GM12878 (cell line): Measurements from ENCODE around the gene MCM3AP. TPM values are rescaled to one million over a fixed set of nuclear protein-coding genes. Genes with fewer than 3 reads are reported as not detected.

Source experiments
- ATAC-seq: fragments of 200-7000 bp; cut with Tn5 transposase; 3 replicates; pipeline ENCODE4 v1.9.1; 2020; ENCODE audit warnings: mild to moderate bottlenecking, moderate library complexity
- BruUV-seq: library from RNA; stranded (reverse); fragments of 400-500 nt; replicated peaks from 2 replicates; lab custom pipeline; 2021; lab: Mats Ljungman, UMichigan
- CTCF ChIA-PET: fragments of 300-600 bp; sonication (Branson Sonifier 250); formaldehyde crosslinking; extraction: SDS; loops from one replicate; lab custom pipeline; 2021; ENCODE audit warnings: inconsistent platforms; lab: Yijun Ruan, JAX
- POLR2A ChIA-PET: fragments of 350-600 bp; formaldehyde crosslinking; extraction: SDS; loops from one replicate; lab custom pipeline; 2021; ENCODE audit warnings: inconsistent platforms; lab: Charles Lee
- RAD21 ChIA-PET: fragments of 300-600 bp; sonication (Branson Sonifier 250); formaldehyde crosslinking; loops from one replicate; lab custom pipeline; 2023; ENCODE audit warnings: antibody characterized with exemption; ENCODE audit not compliant: unreplicated experiment; lab: Charles Lee
- SMC1A ChIA-PET: fragments of 300-600 bp; sonication (Branson Sonifier 250); formaldehyde crosslinking; loops from one replicate; lab custom pipeline; 2023; ENCODE audit not compliant: unreplicated experiment, uncharacterized antibody; lab: Charles Lee
- DNase-seq: peaks from one replicate; pipeline ENCODE4 v3.0.0-alpha.2; 2011; ENCODE audit warnings: low read depth, low spot score
- FAIRE-seq: peaks from 3 replicates; lab custom pipeline; 2011; peaks lifted over from hg19 to GRCh38; lab: Jason Lieb, UNC
- H2AFZ ChIP-seq: 2 replicates; pipeline ENCODE4 v1.6.0; 2011; ENCODE audit warnings: low read depth, low read length, control low read depth; ENCODE audit not compliant: control insufficient read depth
- H3K27ac ChIP-seq: 2 replicates; pipeline ENCODE4 v1.5.1; 2011; ENCODE audit warnings: control low read depth; ENCODE audit not compliant: control insufficient read depth, insufficient read depth
- H3K27me3 ChIP-seq, 2 experiments: replicated peaks in 1 of 2; 2 replicates each; pipeline versions ENCODE4 v1.6.0 to v1.6.1; 2011; ENCODE audit warnings: low read length in 1 of 2; ENCODE audit not compliant: control insufficient read depth in 2 of 2, insufficient read depth in 2 of 2
- H3K36me3 ChIP-seq, 2 experiments: 2 replicates each; pipeline ENCODE4 v1.5.1; 2011; ENCODE audit warnings: low read length in 1 of 2; ENCODE audit not compliant: control insufficient read depth in 2 of 2, insufficient read depth in 2 of 2
- H3K4me1 ChIP-seq: 2 replicates; pipeline ENCODE4 v1.6.1; 2011; ENCODE audit warnings: mild to moderate bottlenecking, low read length, moderate library complexity, mixed read lengths; ENCODE audit not compliant: control insufficient read depth, insufficient read depth
- H3K4me2 ChIP-seq: 2 replicates; pipeline ENCODE4 v1.6.0; 2011; ENCODE audit warnings: control low read depth; ENCODE audit not compliant: control insufficient read depth, insufficient read depth
- H3K4me3 ChIP-seq: fragments of 200-600 bp; sonication (generic); 2 replicates; pipeline ENCODE4 v1.5.1; 2016
- H3K79me2 ChIP-seq: 2 replicates; pipeline ENCODE4 v1.6.0; 2011; ENCODE audit warnings: low read length; ENCODE audit not compliant: control insufficient read depth, insufficient read depth
- H3K9ac ChIP-seq: 2 replicates; pipeline ENCODE4 v1.8.0; 2011; ENCODE audit warnings: low read length, control low read depth, mixed read lengths; ENCODE audit not compliant: control insufficient read depth, insufficient read depth
- H3K9me3 ChIP-seq: replicated peaks from 3 replicates; pipeline ENCODE4 v1.5.1; 2011; ENCODE audit warnings: mild to moderate bottlenecking, low read length; ENCODE audit not compliant: control insufficient read depth, insufficient read depth
- H4K20me1 ChIP-seq: 2 replicates; pipeline ENCODE4 v1.6.0; 2011; ENCODE audit not compliant: control insufficient read depth, insufficient read depth
- CHD4 ChIP-seq: fragments of 200-600 bp; sonication (generic); IDR thresholded peaks from 2 replicates; pipeline ENCODE4 v1.6.1; 2016; ENCODE audit warnings: mild to moderate bottlenecking
- FOS ChIP-seq: IDR thresholded peaks from 3 replicates; pipeline ENCODE4 v1.6.1; 2011; ENCODE audit warnings: borderline replicate concordance; ENCODE audit not compliant: insufficient read length; ENCODE audit errors: extremely low read depth
- HDGF ChIP-seq: fragments of 450-650 bp; IDR thresholded peaks from 2 replicates; pipeline ENCODE4 v1.6.1; 2016; ENCODE audit warnings: antibody characterized with exemption
- MYB ChIP-seq: fragments of 150-350 bp; IDR thresholded peaks from 2 replicates; pipeline ENCODE4 v1.6.1; 2014; ENCODE audit warnings: mild to moderate bottlenecking, low read depth, low read length, borderline replicate concordance
- NR2C2 ChIP-seq: IDR thresholded peaks from 2 replicates; pipeline ENCODE4 v1.6.1; 2011; ENCODE audit warnings: borderline replicate concordance, low read depth; ENCODE audit not compliant: control insufficient read depth, insufficient read length
- RELB ChIP-seq: fragments of 450-650 bp; IDR thresholded peaks from 2 replicates; pipeline ENCODE4 v1.6.1; 2017; ENCODE audit warnings: low read depth, mild to moderate bottlenecking, moderate library complexity
- RUNX3 ChIP-seq: IDR thresholded peaks from 2 replicates; pipeline ENCODE4 v1.6.1; 2012; ENCODE audit warnings: low read length, inconsistent platforms
- SKIL ChIP-seq: fragments of 450-650 bp; IDR thresholded peaks from 2 replicates; pipeline ENCODE4 v1.6.1; 2017; ENCODE audit warnings: mild to moderate bottlenecking, low read depth, inconsistent platforms; ENCODE audit not compliant: poor library complexity, severe bottlenecking
- SMAD5 ChIP-seq: IDR thresholded peaks from 2 replicates; pipeline ENCODE4 v1.6.1; 2016; ENCODE audit warnings: antibody characterized with exemption, low read depth
- STAT3 ChIP-seq: IDR thresholded peaks from 2 replicates; pipeline ENCODE4 v1.6.1; 2011; ENCODE audit warnings: low read depth, low read length, improper control_type of control experiment
- TCF3 ChIP-seq: IDR thresholded peaks from 2 replicates; pipeline ENCODE4 v1.6.1; 2012; ENCODE audit warnings: low read depth, mild to moderate bottlenecking, low read length, borderline replicate concordance; ENCODE audit not compliant: insufficient read depth
- YBX1 ChIP-seq: fragments of 450-650 bp; IDR thresholded peaks from 2 replicates; pipeline ENCODE4 v1.6.1; 2016; ENCODE audit warnings: antibody characterized with exemption
- WGBS: methylation state at CpG from one replicate; pipeline ENCODE4 v1.1.6; 2016; ENCODE audit warnings: low lambda C conversion rate; ENCODE audit not compliant: insufficient replicate concordance, insufficient coverage; ENCODE audit errors: missing lambda C conversion rate; 5-methylcytosine and 5-hydroxymethylcytosine counted together
- in situ Hi-C: fragments of 300-500 bp; cut with MboI; formaldehyde crosslinking; loops from 9 replicates; pipeline ENCODE4 v1.14.3; 2018; ENCODE audit warnings: mixed read lengths
- intact Hi-C: fragments of 100-400 bp; cut with micrococcal nuclease; formaldehyde crosslinking; loops from one replicate; pipeline ENCODE4 v1.14.2; 2022; ENCODE audit not compliant: unreplicated experiment
- polyA plus RNA-seq, 11 experiments: library from polyadenylated mRNA; depleted of rRNA in 4 of 11; unstranded in 6 of 11; stranded (reverse) in 5 of 11; fragments of >200 nt; fragmentation: Nextera tagmentation in 4 of 11; fragmentation: Illumina TruSeq in 1 of 11; extraction: Ambion mirVana in 4 of 11; extraction: Trizol in 1 of 11; gene quantifications; 1 replicate in 1 of 11; 2 replicates in 10 of 11; pipeline versions ENCODE4 v1.2.1 to v1.2.3, GENCODE V29; 2011 to 2016; ENCODE audit warnings: inconsistent platforms in 2 of 11, missing spikeins in 2 of 11, low read depth in 1 of 11
- total RNA-seq, 4 experiments: library from RNA; depleted of rRNA in 3 of 4; stranded (reverse); fragments of >200 nt in 3 of 4; fragmentation: Illumina TruSeq in 1 of 4; extraction: Trizol in 1 of 4; gene quantifications; 2 replicates each; pipeline versions ENCODE4 v1.2.1 to v1.2.3, GENCODE V29; 2013 to 2021

The MCM3AP gene
- total and polyA plus RNA-seq, 10 of the 15 experiments (the other 5 are each of a cell fraction or from before 2014, with no cell fraction given), result 6.1 to 95.7 (median 47.0) TPM

GRCh38 chr21:46287541-46287940 is 2.1 kb upstream of the MCM3AP start:
- CTCF ChIA-PET, result no interaction called here
- RAD21 ChIA-PET, result interaction anchor here (1.4 kb wide), 1 partner anchor 35 kb away, joined by 3 read pairs; the partner anchor contains the start of gene C21orf58
- H2AFZ ChIP-seq, result no peak overlapping the region
- TF ChIP-seq TCF3 (no peak), MYB (no peak), NR2C2 (no peak), SMAD5 (no peak), STAT3 (no peak), FOS (no peak)
- TF ChIP-seq, all 136 proteins: peak for 0
- DNase-seq (no peak), FAIRE-seq (no peak), ATAC-seq (no peak)
- 93% methylated on average over 10 of the region's 10 CpGs for WGBS
- BruUV-seq, result no TSS peak
- H3K27me3 ChIP-seq, result no peaks in the 10 kb centered on the region
- ChIA-PET POLR2A (no interaction called here), SMC1A (interaction anchor here (1.7 kb wide), 1 partner anchor 35 kb away, joined by 4 read pairs; no protein-coding TSS in a partner anchor)
- peak overlapping the region; percentile 76 for H3K9ac ChIP-seq
- H3K36me3 ChIP-seq, result peaks cover 5 to 19% of the 10 kb centered on the region in 2 experiments
- peaks cover 47% of the 10 kb centered on the region for H3K79me2 ChIP-seq
- intact Hi-C loops (loop anchor here (5.0 to 10.0 kb wide), 2 partner anchors 60 to 143 kb away; partner anchors contain the start of gene LSS), in situ Hi-C loops (no loop called here)
- no peak overlapping the region for H3K27ac ChIP-seq
- H4K20me1 ChIP-seq, result no peaks in the 10 kb centered on the region
- H3K9me3 ChIP-seq, result peaks cover 11% of the 10 kb centered on the region; the same call in 2 of the 3 replicates
- peak overlapping the region; percentile 68; the same call in 1 of the 2 replicates for H3K4me2 ChIP-seq
- H3K4me3 ChIP-seq, result peak overlapping the region; percentile 97
- H3K4me1 ChIP-seq, result peaks cover 13% of the 10 kb centered on the region

GRCh38 chr21:46286648-46287002 is 1.2 kb upstream of the MCM3AP start:
- SMC1A ChIA-PET, result no interaction called here
- peak overlapping the region; percentile 97 for H3K4me3 ChIP-seq
- TF ChIP-seq HDGF, result no peak
- TF ChIP-seq CHD4, result no peak
- TF ChIP-seq RELB, result 0 out of 2 replicates have a peak, but pooled peaks have one; percentile 26
- peak; percentile 60 for TF ChIP-seq RUNX3
- TF ChIP-seq SKIL, result peak; percentile 35
- no peak for TF ChIP-seq YBX1
- TF ChIP-seq SMAD5, result no peak

More at GRCh38 chr21:46286648-46287002, 1.2 kb upstream of the MCM3AP start:
- peak overlapping the region; percentile 80 for H3K27ac ChIP-seq
- ATAC-seq, result peak; percentile 10
- POLR2A ChIA-PET, result interaction anchor here (1.0 to 2.2 kb wide), 2 partner anchors 36 to 59 kb away, joined by 3 to 7 read pairs; no protein-coding TSS in a partner anchor
- RAD21 ChIA-PET, result interaction anchor here (1.0 to 1.2 kb wide), 2 partner anchors 33 to 172 kb away, joined by 3 to 8 read pairs; partner anchors contain the start of gene DIP2A
- intact Hi-C loops (loop anchor here (1.0 to 10.0 kb wide), 3 partner anchors 37 to 142 kb away; partner anchors contain the start of genes C21orf58 and LSS), in situ Hi-C loops (no loop called here)
- H2AFZ ChIP-seq, result peak overlapping the region; percentile 85
- WGBS, result under 1% methylated on average over 13 of the region's 16 CpGs
- H4K20me1 ChIP-seq, result no peaks in the 10 kb centered on the region
- H3K4me1 ChIP-seq, result peaks cover 13% of the 10 kb centered on the region
- BruUV-seq, result no TSS peak
- DNase-seq, result no peak
- H3K9me3 ChIP-seq, result peaks cover 4% of the 10 kb centered on the region; the same call in 2 of the 3 replicates
- no peaks in the 10 kb centered on the region for H3K27me3 ChIP-seq
- CTCF ChIA-PET, result interaction anchor here (3.0 to 3.3 kb wide), 2 partner anchors 55 to 143 kb away, joined by 18 to 29 read pairs; no protein-coding TSS in a partner anchor
- H3K4me2 ChIP-seq, result peak overlapping the region; percentile 68
- peaks cover 53% of the 10 kb centered on the region for H3K79me2 ChIP-seq
- peak overlapping the region; percentile 76 for H3K9ac ChIP-seq
- FAIRE-seq, result no peak
- H3K36me3 ChIP-seq, result peaks cover 3 to 12% of the 10 kb centered on the region in 2 experiments
